BLaER1 (cell line): ENCODE measurements around the gene NUP210.

ENCODE experiments used
- H3K27ac ChIP-seq: shearing (Covaris generic); formaldehyde crosslinking; 2 replicates; pipeline ENCODE4 v1.8.1; 2022
- H3K27me3 ChIP-seq: shearing (Covaris generic); formaldehyde crosslinking; 2 replicates; pipeline ENCODE4 v1.8.1; 2022
- H3K36me3 ChIP-seq: shearing (Covaris generic); formaldehyde crosslinking; 2 replicates; pipeline ENCODE4 v1.8.1; 2022
- H3K4me1 ChIP-seq: shearing (Covaris generic); formaldehyde crosslinking; 2 replicates; pipeline ENCODE4 v1.8.1; 2022
- H3K4me2 ChIP-seq: shearing (Covaris generic); formaldehyde crosslinking; 2 replicates; pipeline ENCODE4 v1.8.1; 2022
- H3K4me3 ChIP-seq: shearing (Covaris generic); formaldehyde crosslinking; 2 replicates; pipeline ENCODE4 v1.8.1; 2022
- H3K9ac ChIP-seq: shearing (Covaris generic); formaldehyde crosslinking; 2 replicates; pipeline ENCODE4 v1.8.1; 2022
- H3K9me3 ChIP-seq: shearing (Covaris generic); formaldehyde crosslinking; 2 replicates; pipeline ENCODE4 v1.8.1; 2022
- H4K20me1 ChIP-seq: shearing (Covaris generic); formaldehyde crosslinking; 2 replicates; pipeline ENCODE4 v1.8.1; 2022
- Cebpa-rat ChIP-seq: shearing (Covaris generic); IDR thresholded peaks from 2 replicates; pipeline ENCODE4 v1.8.1; 2022

The NUP210 gene

DNA sequence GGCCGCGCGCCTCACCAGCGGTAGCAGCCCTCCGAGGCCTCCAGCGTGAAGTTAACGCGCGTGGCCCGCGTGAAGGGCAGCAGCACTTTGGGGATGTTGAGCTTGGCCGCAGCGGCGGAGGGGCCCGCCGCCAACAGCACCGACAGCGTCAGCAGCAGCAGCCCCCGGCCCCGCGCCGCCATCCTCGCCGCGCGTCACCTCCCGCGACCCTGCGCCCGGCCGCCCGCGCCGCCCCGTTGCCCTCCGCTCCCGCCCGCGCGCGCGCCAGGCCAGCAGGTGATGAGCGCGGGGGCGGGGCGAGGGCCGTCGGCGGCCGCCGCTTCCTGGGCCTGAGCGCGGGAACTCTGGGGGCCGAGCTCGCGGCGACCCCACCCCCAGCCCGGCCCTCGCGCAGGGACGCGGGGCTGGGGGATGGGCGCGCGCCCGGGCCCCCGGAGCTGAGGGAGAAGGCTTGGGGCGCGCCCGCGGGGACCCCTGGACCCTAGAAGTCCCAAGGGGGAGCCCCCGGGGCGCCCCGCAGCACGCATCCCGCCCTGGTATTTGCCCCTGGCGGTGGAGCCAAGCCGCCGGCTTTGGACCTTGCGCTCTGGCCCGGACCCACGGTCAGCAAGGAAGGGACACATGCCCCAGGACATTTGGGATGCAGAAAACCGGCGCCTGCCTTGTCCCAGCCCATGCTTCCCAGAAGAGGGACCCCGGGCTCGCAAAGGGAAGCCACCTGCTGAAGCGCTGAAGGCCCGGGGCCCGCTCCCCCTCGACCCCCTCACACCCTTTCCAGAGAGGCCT, at the start of gene NUP210:
NUP210 (minus strand) TSS at position 278 of the 786 bp plus-strand sequence; CDS start at position 182, 96 bp downstream.
- H4K20me1 ChIP-seq, result peaks cover 40% of the 10 kb centered on the region
- no peaks in the 10 kb centered on the region; the same call in 1 of the 2 replicates for H3K27me3 ChIP-seq
- H3K27ac ChIP-seq, result peak within 1 kb of the TSS; percentile 94
- peaks cover 12% of the 10 kb centered on the region; the same call in 1 of the 2 replicates for H3K36me3 ChIP-seq
- H3K4me1 ChIP-seq, result peaks cover 60% of the 10 kb centered on the region
- peak within 1 kb of the TSS; percentile 95 for H3K4me2 ChIP-seq
- peak within 1 kb of the TSS; percentile 89 for H3K9ac ChIP-seq
- no peak for TF ChIP-seq Cebpa-rat
- H3K9me3 ChIP-seq, result no peaks in the 10 kb centered on the region
- peak within 1 kb of the TSS; percentile 76 for H3K4me3 ChIP-seq

DNA sequence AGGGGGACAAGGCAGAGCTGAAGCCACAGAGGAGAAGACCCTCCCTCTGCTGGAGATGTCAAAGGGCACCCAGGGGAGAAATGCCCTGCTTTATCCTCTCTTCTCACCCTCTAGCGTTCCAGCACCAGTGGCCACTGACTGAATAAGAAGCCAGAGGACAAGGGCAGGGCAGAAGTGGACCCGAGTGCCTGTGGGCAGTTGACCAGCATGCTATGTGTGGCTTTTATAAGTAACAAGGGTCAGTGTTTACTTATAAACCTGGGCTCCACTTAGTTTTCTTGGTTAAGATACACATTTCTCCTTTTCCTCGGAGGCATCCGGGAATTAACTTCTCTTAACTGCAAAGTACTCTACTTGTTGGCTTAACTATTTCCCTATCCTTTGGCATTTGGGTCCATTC, 46.7 kb upstream of the NUP210 start:
- Histone ChIP-seq H3K36me3 (no peaks in the 10 kb centered on the region), H4K20me1 (no peaks in the 10 kb centered on the region), H3K27ac (no peak overlapping the region), H3K4me1 (peaks cover 44% of the 10 kb centered on the region), H3K9ac (no peak overlapping the region), H3K4me2 (no peak overlapping the region), H3K9me3 (no peaks in the 10 kb centered on the region), H3K27me3 (no peaks in the 10 kb centered on the region), H3K4me3 (no peak overlapping the region)
- no peak for TF ChIP-seq Cebpa-rat

GRCh38 chr3:13465236-13465873, 45.2 kb upstream of the NUP210 start:
- H3K4me1 ChIP-seq, result peaks cover 47% of the 10 kb centered on the region
- no peak overlapping the region for H3K27ac ChIP-seq
- TF ChIP-seq Cebpa-rat, result no peak
- no peaks in the 10 kb centered on the region for H3K9me3 ChIP-seq
- no peaks in the 10 kb centered on the region for H3K36me3 ChIP-seq
- no peak overlapping the region for H3K9ac ChIP-seq
- no peaks in the 10 kb centered on the region for H4K20me1 ChIP-seq
- no peaks in the 10 kb centered on the region for H3K27me3 ChIP-seq
- peak overlapping the region; percentile 53 for H3K4me2 ChIP-seq
- H3K4me3 ChIP-seq, result no peak overlapping the region

DNA sequence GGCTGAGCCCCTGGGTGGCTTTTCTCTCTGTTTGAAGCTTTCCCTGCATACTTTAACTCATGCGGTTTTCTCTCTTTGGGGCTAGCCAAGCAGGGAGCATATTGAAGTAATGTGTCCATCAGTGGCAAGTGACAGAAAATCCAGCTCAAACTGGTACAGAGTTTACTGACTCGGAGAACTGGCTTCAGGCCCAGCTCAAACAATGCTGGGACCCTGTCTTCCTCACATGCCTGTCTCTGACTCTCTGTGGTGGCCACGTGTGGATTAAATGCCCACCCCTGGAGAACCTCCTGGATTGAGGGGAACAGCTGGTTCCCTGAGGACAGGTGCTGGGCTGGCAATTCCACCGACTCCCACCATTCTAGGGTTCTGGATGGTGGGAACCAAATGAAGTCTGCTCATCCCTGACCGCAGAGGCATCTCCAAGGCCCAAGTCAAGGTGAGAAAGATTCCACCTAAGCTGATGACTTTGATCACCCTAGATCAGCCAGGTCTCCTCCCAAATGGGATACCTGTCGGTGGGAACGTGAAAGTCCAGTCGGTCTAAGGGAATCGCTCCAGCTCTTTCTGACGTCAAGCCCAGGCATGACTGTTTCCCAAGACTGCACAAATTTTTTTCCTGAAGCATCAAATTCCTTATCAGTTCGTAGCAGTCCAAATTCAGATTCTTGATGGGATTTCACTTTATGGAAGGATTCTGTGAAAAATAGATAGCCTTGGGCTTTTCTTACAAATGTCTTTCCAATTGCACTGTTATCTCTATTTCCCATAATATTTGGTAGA, 43.7 kb upstream of the NUP210 start:
- Histone ChIP-seq H3K27me3 (no peaks in the 10 kb centered on the region), H3K9me3 (no peaks in the 10 kb centered on the region), H3K27ac (no peak overlapping the region), H3K36me3 (no peaks in the 10 kb centered on the region), H3K4me2 (no peak overlapping the region), H3K9ac (no peak overlapping the region), H4K20me1 (no peaks in the 10 kb centered on the region), H3K4me1 (peaks cover 47% of the 10 kb centered on the region), H3K4me3 (no peak overlapping the region)
- no peak for TF ChIP-seq Cebpa-rat

DNA sequence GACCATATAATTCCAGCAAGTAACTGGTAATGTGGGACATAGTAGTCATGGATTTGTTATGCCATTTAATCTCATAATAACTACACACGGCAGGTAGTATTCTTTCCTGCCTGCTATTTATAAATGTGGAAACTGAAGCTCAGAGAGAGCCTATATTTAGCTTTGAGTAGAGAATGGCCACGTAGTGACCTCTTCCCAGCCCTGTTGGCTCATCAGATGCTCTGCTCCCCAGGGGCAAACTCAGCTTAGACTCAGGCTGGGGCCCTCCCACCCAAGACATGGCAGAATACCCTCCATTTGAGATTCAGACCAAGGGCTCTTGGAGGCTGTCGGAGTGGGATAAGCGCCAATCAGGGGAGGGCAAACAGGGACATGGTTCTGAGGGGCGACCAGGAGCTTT, 42.7 kb upstream of the NUP210 start:
- Histone ChIP-seq H3K9ac (no peak overlapping the region), H3K4me3 (no peak overlapping the region), H4K20me1 (no peaks in the 10 kb centered on the region), H3K4me2 (peak overlapping the region; percentile 22), H3K27me3 (no peaks in the 10 kb centered on the region), H3K27ac (no peak overlapping the region), H3K9me3 (no peaks in the 10 kb centered on the region), H3K4me1 (peaks cover 44% of the 10 kb centered on the region), H3K36me3 (no peaks in the 10 kb centered on the region)
- no peak for TF ChIP-seq Cebpa-rat

GRCh38 chr3:13462125-13462629, 42.1 kb upstream of the NUP210 start:
- Histone ChIP-seq H3K9me3 (no peaks in the 10 kb centered on the region), H3K27ac (no peak overlapping the region), H3K36me3 (no peaks in the 10 kb centered on the region), H3K4me1 (peaks cover 44% of the 10 kb centered on the region), H3K27me3 (no peaks in the 10 kb centered on the region), H4K20me1 (no peaks in the 10 kb centered on the region), H3K4me3 (no peak overlapping the region), H3K9ac (no peak overlapping the region), H3K4me2 (no peak overlapping the region)
- no peak for TF ChIP-seq Cebpa-rat

- Histone ChIP-seq H3K4me2 (no peak overlapping the region), H3K27me3 (no peaks in the 10 kb centered on the region), H4K20me1 (no peaks in the 10 kb centered on the region), H3K4me3 (no peak overlapping the region), H3K4me1 (peaks cover 42% of the 10 kb centered on the region), H3K36me3 (no peaks in the 10 kb centered on the region), H3K9me3 (no peaks in the 10 kb centered on the region), H3K27ac (no peak overlapping the region), H3K9ac (no peak overlapping the region)
- TF ChIP-seq Cebpa-rat, result no peak
Measured at GRCh38 chr3:13461169-13462124, 41.3 kb upstream of the NUP210 start.

- H3K9ac ChIP-seq, result no peak overlapping the region
- H3K4me3 ChIP-seq, result no peak overlapping the region
- H3K27me3 ChIP-seq, result no peaks in the 10 kb centered on the region
- no peaks in the 10 kb centered on the region for H3K9me3 ChIP-seq
- H3K4me1 ChIP-seq, result peaks cover 31% of the 10 kb centered on the region
- no peaks in the 10 kb centered on the region for H3K36me3 ChIP-seq
- TF ChIP-seq Cebpa-rat, result no peak
- no peaks in the 10 kb centered on the region for H4K20me1 ChIP-seq
- no peak overlapping the region for H3K27ac ChIP-seq
- peak overlapping the region; percentile 29; the same call in 1 of the 2 replicates for H3K4me2 ChIP-seq
Measured at GRCh38 chr3:13460341-13460736, 40.2 kb upstream of the NUP210 start.
